Suprapubic skin (tissue), 3 donors: ENCODE data around the gene CLASP1.

ENCODE experiments used
- EP300 ChIP-seq: sonication (generic); formaldehyde crosslinking; IDR thresholded peaks from one replicate; pipeline ENCODE4 v1.6.1; 2017; ENCODE audit warnings: antibody characterized with exemption
- POLR2A ChIP-seq, 2 donors: fragments of 450-650 bp; IDR thresholded peaks; one replicate each; pipeline ENCODE4 v1.6.1; 2017; ENCODE audit warnings: antibody characterized with exemption in 2 of 2, mild to moderate bottlenecking in 2 of 2, moderate library complexity in 2 of 2
- TF ChIP-seq, protein P1 (sequence below), 2 donors: fragments of 200-600 bp in 1 of 2; fragments of 450-650 bp in 1 of 2; sonication (generic) in 1 of 2; IDR thresholded peaks; one replicate each; pipeline ENCODE4 v1.5.1; 2016 to 2019; ENCODE audit warnings: antibody characterized with exemption in 2 of 2, mild to moderate bottlenecking in 1 of 2, moderate library complexity in 1 of 2

DNA sequence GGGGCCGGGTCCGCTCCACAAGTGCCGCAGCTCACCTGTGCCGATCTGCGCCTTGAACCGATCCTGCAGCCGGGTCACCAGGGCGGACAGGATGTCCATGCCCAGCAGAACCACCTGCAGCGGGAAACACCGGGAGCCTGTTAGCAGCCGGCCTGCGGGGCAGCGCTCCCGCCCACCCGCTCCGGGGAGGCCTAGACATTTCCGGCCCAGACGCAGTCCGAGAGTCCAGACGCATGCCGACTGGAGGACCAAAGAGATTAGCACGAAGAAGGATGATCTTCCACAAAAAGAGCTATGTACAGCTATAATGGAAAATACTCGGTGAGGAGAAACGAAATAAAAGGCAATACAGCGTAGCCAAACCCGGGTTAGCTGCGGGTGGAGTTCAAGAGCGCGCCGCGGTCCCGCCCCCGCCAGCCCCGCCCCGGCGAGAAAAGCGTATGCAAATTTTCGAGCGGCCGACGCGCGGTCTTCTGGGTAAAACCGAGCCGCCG, 119.0 kb downstream of the CLASP1 start:
- TF ChIP-seq EP300 = no peak
- TF ChIP-seq POLR2A (IDR thresholded peaks at IDR 0.05) = no peak
- TF ChIP-seq, protein P1, sequence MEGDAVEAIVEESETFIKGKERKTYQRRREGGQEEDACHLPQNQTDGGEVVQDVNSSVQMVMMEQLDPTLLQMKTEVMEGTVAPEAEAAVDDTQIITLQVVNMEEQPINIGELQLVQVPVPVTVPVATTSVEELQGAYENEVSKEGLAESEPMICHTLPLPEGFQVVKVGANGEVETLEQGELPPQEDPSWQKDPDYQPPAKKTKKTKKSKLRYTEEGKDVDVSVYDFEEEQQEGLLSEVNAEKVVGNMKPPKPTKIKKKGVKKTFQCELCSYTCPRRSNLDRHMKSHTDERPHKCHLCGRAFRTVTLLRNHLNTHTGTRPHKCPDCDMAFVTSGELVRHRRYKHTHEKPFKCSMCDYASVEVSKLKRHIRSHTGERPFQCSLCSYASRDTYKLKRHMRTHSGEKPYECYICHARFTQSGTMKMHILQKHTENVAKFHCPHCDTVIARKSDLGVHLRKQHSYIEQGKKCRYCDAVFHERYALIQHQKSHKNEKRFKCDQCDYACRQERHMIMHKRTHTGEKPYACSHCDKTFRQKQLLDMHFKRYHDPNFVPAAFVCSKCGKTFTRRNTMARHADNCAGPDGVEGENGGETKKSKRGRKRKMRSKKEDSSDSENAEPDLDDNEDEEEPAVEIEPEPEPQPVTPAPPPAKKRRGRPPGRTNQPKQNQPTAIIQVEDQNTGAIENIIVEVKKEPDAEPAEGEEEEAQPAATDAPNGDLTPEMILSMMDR (IDR thresholded peaks at IDR 0.05) = no peak
